Right atrium auricular region (tissue), 2 donors: ENCODE data around the gene PELI1. TPM values are rescaled to one million over a fixed set of nuclear protein-coding genes. Genes with fewer than 3 reads are reported as not detected.

ENCODE experiments used
- DNase-seq: peaks from one replicate; pipeline ENCODE4 v3.0.0-alpha.2; 2019; ENCODE audit warnings: low spot score
- H3K27ac ChIP-seq, 2 donors: fragments of 200-600 bp; sonication (generic); 1 replicate in 1 of 2; 2 replicates in 1 of 2; pipeline ENCODE4 v1.5.1; 2016 to 2019
- H3K27me3 ChIP-seq, 2 donors: fragments of 200-600 bp; sonication (generic); one replicate each; pipeline versions ENCODE4 v1.5.1 to v1.6.0; 2017 to 2019
- H3K36me3 ChIP-seq: fragments of 200-600 bp; sonication (generic); one replicate; pipeline ENCODE4 v1.5.1; 2016
- H3K4me1 ChIP-seq, 2 donors: fragments of 200-600 bp; sonication (generic); one replicate each; pipeline versions ENCODE4 v1.5.1 to v1.6.0; 2017 to 2019
- H3K4me3 ChIP-seq, 2 donors: fragments of 200-600 bp; sonication (generic); 1 replicate in 1 of 2; 2 replicates in 1 of 2; pipeline ENCODE4 v1.5.1; 2017 to 2019; ENCODE audit warnings: mild to moderate bottlenecking in 1 of 2, moderate library complexity in 1 of 2
- H3K9me3 ChIP-seq, 2 donors: fragments of 200-600 bp; sonication (generic); one replicate each; pipeline ENCODE4 v1.5.1; 2019
- CTCF ChIP-seq, 2 donors: fragments of 200-600 bp; sonication (generic); IDR thresholded peaks; one replicate each; pipeline ENCODE4 v1.5.1; 2019; ENCODE audit warnings: antibody characterized with exemption in 2 of 2
- total RNA-seq, 2 donors: library from RNA; depleted of rRNA; stranded (reverse); fragments of >200 nt; gene quantifications; one replicate each; pipeline ENCODE4 v1.1.0, GENCODE V29; 2016

The PELI1 gene
- total RNA-seq: 10 to 100 TPM; 10.3 to 10.9 TPM

- Histone ChIP-seq H3K27ac (peak within 1 kb of the TSS; percentile 97 to 99), H3K4me3 (peak within 1 kb of the TSS; percentile 82 to 98), H3K4me1 (peaks cover 0 to 4% of the 10 kb centered on the region in 2 donors), H3K27me3 (no peaks in the 10 kb centered on the region), H3K36me3 (no peaks in the 10 kb centered on the region), H3K9me3 (no peaks in the 10 kb centered on the region)
- peak in 1 of 2 donors; percentile 31 for TF ChIP-seq CTCF (IDR thresholded peaks at IDR 0.05)
- peak; percentile 97 for DNase-seq
These were observed at the start of gene PELI1 for GRCh38 chr2:64144057-64145013. Gene PELI1 (minus strand): TSS chr2:64144420. CDS start chr2:64108310, 36,110 bp downstream.

- Histone ChIP-seq H3K27me3 (no peaks in the 10 kb centered on the region), H3K9me3 (no peaks in the 10 kb centered on the region), H3K36me3 (no peaks in the 10 kb centered on the region), H3K4me1 (no peaks in the 10 kb centered on the region), H3K27ac (no peak overlapping the region), H3K4me3 (no peak overlapping the region)
- no peak for TF ChIP-seq CTCF (IDR thresholded peaks at IDR 0.05)
- no peak for DNase-seq
These were observed 49.3 kb upstream of the PELI1 start for GRCh38 chr2:64193491-64193890.

- TF ChIP-seq CTCF (IDR thresholded peaks at IDR 0.05): no peak
- H3K4me3 ChIP-seq: no peak overlapping the region
- H3K36me3 ChIP-seq: no peaks in the 10 kb centered on the region
- H3K4me1 ChIP-seq: no peaks in the 10 kb centered on the region
- no peaks in the 10 kb centered on the region for H3K9me3 ChIP-seq
- no peaks in the 10 kb centered on the region for H3K27me3 ChIP-seq
- DNase-seq: no peak
- peak overlapping the region in 1 of 2 donors; percentile 52 for H3K27ac ChIP-seq
These were observed 48.5 kb upstream of the PELI1 start for GRCh38 chr2:64192664-64193105.

GRCh38 chr2:64192125-64192479 lies 47.9 kb upstream of the PELI1 start:
- H3K36me3 ChIP-seq: no peaks in the 10 kb centered on the region
- DNase-seq: no peak
- H3K4me3 ChIP-seq: no peak overlapping the region
- no peaks in the 10 kb centered on the region for H3K9me3 ChIP-seq
- TF ChIP-seq CTCF (IDR thresholded peaks at IDR 0.05): no peak
- H3K4me1 ChIP-seq: no peaks in the 10 kb centered on the region
- no peaks in the 10 kb centered on the region for H3K27me3 ChIP-seq
- peak overlapping the region in 1 of 2 donors; percentile 52 for H3K27ac ChIP-seq

GRCh38 chr2:64189586-64189985 lies 45.4 kb upstream of the PELI1 start:
- Histone ChIP-seq H3K4me3 (no peak overlapping the region), H3K36me3 (no peaks in the 10 kb centered on the region), H3K27ac (no peak overlapping the region), H3K4me1 (no peaks in the 10 kb centered on the region), H3K9me3 (no peaks in the 10 kb centered on the region), H3K27me3 (no peaks in the 10 kb centered on the region)
- TF ChIP-seq CTCF (IDR thresholded peaks at IDR 0.05): no peak
- no peak for DNase-seq
